HG03135 (cell line): ENCODE data around the gene MANF.
"Not testable (repeated sequence)": the region's sequence is repeated elsewhere in the genome, so short reads cannot be mapped to it uniquely, and the experiment has no call there.

ENCODE experiments used
- ATAC-seq: cut with Tn5 transposase; IDR thresholded peaks from one replicate; pipeline ENCODE4 v1.9.1; 2021; ENCODE audit warnings: mild to moderate bottlenecking, moderate library complexity; ENCODE audit not compliant: unreplicated experiment

The MANF gene

DNA sequence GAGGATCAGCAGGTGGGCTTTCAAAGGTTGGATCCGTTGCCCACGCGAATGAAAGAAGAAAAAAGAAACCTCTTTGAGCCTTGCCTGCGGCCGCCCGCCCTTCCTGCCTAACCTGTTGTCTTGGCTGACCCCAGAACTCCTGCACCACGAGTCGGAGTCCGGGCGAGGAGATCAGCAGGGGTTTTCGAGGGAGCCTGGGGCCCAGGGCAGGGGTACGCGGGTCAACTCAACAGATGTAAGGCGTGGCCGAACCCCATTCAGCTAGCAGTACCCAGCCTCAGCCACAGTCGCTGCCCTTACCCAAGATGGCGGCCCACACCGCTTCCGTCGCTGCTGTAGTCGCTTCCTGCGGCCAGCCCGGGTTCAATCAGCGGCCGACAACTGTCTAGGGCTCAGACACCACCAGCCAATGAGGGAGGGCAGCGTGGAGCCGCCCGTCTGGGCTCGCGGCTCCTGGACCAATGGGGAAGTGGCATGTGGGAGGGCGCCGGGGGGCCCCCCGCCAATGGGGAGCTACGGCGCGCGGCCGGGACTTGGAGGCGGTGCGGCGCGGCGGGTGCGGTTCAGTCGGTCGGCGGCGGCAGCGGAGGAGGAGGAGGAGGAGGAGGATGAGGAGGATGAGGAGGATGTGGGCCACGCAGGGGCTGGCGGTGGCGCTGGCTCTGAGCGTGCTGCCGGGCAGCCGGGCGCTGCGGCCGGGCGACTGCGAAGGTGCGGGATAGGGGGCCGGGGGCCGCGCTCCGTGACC lies at the start of gene MANF:
MANF (plus strand) TSS at position 566 of the 748 bp plus-strand sequence; CDS start at position 618, 52 bp downstream.
- peak; percentile 92 for ATAC-seq

DNA sequence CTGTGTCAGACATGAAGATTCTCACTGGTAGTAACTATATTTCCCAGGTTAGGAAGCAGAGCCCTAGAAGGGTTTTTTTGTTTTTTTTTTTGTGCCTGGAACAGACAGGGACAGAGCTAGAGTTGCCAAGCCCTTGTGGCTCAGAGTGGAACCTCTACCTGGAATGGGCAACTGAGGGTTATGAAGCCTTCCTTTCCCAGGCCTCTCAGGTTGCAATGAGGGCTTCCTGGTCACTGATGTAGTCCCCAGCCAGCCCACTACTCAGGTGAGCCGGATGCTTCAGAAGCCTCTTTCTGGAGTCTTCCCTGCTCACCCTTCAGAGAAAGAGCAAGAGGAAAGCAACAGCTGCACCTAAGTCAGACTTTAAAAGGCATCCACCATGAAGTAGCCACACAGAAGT lies 48.8 kb upstream of the MANF start:
- ATAC-seq: no peak

DNA sequence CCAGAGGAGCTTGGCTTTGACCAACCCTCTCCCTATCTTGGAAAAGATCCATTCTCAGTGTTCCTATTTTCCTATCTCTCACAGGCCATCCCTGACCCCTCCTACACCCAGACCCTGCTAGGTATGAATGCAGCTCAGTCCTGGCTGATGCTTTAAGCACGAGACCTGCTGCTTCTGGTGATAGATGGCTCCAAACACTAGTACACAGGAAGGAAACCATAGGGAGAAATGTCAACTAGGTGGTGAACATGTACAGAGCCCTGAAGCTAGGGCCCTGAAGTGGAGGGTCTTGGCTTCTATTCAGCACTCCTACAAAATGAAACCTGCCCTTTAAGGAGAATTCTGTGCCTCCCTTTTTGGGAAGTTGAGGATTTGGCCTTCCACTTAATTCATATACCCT lies 47.4 kb upstream of the MANF start:
- no peak for ATAC-seq

DNA sequence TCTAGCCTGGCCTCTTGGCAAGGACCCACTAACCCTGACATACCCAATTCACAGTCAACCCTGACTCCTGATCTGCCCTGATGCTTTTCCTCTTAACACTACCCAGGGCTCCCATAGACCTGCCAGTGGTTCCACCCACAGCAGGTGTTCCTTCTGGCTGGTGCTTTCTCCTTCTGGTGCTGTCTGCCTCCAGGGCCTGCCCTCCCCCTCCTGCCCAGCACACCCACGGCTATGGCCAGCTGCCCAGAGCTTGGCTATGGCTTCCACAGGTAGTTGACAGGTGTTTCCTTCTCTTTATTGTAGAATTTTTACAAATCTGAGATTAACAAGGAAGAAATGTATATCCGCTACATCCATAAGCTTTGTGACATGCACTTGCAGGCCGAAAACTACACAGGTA lies 46.5 kb upstream of the MANF start:
- no peak for ATAC-seq

DNA sequence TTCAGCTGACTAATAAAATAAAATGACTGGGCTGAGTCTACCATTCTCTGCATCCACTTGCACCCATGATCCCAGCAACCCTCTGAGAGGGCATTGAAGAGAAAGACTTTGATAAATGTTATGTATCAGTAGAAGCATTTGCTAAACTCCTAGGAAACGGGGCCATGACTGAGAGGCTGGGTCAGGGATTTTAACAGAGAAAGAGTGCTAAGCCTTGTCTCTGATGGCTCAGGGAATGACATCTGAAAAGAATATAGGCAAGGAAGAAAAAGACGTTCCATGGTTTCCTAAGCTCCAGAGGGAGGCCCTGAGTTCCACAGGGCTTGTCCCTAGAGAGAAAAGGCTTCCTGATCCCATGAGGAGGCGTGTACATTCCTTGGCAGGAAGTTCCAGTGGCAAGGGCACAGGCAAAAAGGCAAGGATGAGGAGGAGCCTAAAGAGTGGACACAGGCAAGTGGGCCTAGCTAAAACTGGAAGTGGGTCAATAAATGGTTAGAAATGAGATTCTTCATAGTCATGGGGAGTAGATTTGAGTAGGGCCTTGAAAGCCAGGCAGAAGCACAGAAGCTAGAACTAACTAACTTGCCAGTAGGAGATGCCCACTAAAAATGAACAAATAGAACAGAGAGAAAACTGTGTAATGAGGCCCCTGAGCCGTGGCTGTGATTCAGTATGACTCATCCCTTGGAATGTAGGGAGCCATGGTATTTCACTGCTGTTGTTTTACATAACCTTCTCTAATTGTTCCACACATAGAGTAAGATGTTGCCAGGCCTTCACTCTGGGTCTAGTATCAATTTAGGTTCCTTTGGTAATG lies 44.9 kb upstream of the MANF start:
- ATAC-seq: no peak

DNA sequence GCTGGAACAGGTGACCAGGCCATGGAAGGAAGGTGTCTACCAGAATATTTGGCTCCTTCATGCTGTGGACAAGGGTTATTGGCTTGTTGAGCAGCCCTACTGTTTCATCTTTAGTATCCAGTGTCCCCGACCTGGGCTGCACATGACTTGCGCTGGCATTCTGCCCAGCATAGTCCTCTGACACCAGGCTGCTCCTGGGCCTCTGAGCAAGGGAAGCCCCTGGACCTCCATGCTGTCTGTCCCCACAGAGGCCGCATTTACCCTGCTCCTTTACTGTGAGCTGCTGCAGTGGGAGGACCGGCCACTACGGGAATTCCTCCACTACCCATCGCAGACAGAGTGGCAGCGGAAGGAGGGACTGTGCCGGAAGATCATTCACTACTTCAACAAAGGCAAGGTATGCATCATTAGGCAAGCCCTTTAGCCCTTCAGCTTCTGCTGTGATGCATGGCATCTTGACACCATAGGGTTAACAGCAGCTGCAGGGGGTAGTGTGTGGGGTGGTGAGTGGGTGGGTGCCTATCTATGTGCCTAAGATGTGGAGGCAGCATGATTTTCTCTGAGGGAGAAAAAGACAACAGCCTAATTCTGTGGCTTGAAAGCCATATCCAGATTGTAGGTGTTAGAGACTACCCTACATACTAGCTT lies 44.0 kb upstream of the MANF start:
- ATAC-seq: no peak

DNA sequence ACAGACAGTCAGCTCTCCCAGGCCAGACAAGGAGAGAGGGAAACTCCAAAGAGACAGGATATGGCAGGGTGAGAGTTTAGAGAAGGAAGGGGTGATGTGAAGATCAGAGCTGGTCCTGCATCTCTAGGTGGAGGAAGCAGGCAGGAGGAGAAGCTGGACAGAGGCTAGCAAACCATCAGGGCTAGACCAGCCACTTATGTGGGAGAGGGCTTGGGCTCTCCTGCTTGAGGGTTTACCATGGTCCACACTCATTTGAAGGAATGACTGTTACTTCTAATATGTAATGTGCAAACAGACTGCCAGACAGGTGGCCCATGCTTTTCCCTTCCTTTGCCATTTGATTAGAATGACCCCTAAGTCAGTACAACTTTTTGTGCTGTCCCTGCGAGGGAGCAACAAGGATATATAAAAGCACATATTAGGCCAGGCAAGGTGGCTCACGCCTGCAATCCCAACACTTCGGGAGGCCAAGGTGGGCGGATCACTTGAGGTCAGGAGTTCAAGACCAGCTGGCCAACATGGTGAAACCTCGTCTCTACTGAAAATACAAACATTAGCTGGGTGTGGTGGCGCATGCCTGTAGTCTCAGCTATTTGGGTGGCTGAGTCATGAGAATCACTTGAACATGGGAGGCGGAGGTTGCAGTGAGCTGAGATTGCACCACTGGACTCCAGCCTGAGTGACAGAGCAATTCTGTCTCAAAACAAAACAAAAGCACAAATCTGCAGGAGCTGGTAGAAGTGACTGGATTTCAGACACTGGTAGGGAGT lies 41.0 kb upstream of the MANF start:
- ATAC-seq: no peak

DNA sequence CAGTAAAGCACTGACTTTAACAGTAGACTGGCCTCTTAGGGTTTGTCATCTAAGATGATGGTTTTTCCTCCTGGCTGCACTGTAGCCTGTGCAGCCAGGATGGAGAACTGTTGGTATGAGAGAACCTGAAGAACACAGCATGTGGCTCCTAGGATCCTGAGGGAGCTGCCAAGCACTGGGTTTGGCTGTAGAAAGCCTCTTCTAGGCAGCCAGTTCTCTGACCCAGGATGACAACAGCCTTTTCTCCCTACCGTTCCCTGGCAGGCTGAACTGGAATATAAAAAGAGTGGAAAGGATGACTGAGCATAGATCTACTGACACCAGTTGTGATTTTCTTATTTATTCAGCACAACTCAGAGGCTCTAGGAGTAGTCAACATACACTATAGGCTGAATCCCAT lies 34.3 kb upstream of the MANF start:
- no peak for ATAC-seq

DNA sequence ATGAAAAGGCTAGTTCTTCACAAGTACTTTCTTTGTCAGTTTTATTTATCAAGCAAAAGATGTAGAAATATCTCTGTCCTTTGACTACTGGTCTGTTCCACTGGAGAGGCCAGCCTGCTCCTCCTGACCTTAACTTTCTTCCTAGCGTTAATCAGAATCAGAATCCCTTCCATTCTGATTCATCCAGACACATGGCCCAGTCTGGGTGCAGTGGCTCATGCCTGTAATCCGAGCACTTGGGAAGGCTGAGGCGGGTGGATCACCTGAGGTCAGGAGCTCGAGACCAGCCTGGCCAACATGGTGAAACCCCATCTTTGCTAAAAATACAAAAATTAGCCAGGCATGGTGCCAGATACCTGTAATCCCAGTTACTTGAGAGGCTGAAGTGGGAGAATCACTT lies 32.0 kb upstream of the MANF start:
- no peak for ATAC-seq

DNA sequence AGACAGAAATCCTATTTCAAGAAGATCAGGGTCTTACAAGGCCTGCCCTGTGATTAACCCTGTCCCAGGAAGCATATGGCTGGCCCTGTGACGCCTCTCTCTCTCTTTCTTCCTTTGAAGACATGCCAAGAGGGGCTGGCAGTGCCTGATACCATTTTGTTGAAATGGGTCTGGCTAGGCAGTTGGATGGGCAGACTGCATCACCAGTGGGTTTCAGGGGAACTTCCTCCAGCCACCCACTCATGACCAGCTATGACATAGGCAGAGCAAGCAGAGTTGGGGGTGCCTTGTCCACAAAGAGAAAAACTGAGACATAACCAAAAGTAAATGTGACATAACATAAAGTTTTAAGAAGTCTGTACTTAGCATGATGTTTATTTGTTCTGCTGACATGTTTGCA lies 31.4 kb upstream of the MANF start:
- ATAC-seq: no peak

DNA sequence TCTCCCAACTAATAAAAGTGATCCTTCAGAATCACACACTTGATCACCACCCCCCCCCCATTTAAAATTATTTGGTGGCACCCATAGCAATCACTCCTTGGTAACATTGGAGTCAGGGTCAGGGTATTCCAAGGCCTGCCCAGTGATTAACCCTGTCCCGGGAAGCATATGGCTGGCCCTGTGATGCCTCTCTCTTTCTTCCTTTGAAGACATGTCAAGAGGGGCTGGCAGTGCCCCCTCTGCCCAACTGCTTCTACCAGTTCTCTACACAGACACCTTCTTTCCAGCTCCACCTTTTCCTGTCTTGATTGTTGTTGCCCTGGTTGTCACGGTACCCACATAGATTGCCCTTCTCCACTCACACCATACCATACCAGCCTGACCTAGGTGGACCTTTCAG lies 30.9 kb upstream of the MANF start:
- ATAC-seq: no peak

DNA sequence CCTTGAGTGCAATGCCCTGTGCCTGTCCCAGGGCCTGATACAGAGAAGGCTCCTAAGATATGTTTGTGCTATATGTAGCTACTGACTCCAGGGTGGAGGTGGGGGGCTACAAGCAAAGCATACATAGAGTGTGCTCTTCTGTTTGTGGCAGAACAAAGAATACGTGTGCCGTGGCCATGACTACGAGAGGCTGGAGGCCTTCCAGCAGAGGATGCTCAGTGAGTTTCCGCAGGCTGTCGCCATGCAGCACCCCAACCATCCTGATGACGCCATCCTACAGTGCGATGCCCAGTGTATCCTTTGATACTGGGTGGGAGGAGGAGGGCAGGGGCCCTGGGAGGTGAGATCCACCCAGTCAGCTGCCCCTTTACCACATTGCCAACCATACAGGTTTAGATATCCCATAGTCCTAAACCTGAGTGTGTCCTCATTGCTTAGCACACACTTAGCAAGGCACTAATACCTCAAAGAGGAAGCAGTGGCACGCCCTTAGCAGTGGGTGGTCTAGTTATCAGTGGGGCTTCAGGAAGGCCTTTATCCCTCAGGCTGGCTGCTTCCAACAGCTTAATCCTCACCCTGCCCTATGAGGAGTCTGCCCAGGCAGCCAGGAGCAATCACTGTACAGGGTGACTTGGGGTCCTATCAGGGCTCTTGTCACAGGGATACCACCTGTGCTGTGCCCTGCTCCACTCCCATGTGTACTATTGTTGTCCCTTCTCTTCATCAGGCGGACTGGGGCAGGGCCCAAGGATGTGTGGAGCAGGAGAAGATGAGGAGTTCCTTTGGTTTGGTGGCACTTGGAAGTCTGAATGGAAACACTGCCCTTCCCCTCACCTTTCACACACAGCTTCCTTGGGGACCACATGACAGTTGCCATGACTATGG lies 30.1 kb upstream of the MANF start:
- no peak for ATAC-seq

DNA sequence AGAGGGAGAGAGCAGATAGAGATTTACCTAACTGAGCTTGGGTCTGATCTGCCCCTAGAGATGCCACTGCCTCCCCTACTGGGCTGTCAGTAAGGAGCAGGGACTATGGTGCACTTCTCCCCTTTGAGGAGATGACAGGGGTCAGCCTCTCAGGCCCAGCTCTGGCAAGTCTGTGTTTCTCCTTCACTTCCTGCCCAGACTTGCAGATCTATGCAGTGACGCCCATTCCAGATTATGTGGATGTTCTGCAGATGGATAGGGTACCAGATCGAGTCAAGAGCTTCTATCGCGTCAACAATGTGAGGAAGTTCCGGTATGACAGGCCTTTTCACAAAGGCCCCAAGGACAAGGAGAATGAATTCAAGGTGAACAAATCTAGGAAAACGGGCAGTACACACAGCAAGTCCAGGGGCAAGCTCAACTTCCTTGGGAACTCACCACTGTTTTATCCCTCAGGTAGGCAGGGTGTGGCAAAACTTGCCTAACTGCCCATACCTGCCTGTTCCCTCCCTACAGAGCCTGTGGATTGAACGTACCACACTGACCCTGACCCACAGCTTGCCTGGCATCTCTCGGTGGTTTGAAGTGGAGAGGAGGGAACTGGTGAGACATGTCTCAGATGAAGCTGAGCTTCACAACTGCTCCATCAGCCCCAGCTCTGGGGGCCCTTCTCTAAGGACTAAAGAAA lies 29.1 kb upstream of the MANF start:
- no peak for ATAC-seq

DNA sequence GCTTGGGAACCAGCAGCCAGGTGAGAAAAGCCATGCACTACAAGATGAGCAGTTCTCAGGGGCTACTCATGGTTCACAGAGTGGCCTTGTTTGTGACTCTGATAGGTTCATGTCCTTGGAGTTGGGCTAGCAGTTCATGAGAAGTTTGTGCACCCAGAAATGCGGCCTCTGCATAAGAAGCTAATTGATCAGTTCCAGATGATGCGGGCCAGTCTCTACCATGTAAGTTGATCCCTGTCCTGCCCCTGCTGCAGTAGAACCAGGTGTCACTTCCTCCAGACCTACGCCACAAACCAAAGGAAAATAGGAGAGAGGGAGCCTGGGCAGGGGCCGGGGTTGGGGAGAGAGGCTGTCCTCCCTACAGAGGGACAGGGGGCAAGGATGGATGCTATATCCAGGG lies 27.2 kb upstream of the MANF start:
- no peak for ATAC-seq

DNA sequence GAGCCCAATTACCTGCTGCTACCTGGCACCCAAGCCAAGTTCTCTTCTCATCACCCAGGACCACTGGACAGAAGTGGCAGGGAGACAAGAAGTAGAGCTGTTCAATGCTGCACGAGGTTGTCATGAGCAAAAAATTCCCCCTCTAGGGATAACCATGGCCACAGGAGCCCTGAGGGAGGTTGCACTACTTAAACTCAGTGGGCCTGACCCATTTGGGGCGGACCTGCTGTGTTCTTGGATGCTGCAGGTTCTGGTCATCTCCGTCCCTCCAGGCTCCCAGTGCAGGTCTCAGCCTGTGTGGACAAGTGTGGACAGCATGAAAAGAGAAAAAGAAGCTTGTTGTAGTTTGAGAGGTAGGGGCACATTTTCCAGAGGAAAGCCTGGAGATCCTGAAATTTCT lies 26.1 kb upstream of the MANF start:
- ATAC-seq: no peak

DNA sequence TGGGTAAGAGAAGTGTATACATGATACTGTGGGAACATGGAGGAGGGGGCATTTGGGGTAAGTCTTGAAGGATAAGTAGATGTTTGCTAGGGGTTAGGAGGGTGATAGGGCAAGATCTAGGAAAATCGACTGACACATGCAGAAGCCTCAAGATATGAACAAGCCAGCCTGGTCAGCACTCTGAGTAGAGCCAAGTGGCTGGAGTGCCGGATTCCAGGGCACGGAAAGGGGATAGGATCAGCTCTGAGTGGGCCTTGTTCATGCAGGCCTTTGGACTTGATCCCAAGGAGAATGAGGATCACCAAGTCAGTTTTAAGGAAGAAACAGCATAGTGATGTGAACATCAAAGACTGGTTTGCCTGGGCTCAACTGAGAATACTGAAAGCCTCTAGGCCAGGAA lies 24.3 kb upstream of the MANF start:
- ATAC-seq: no peak

DNA sequence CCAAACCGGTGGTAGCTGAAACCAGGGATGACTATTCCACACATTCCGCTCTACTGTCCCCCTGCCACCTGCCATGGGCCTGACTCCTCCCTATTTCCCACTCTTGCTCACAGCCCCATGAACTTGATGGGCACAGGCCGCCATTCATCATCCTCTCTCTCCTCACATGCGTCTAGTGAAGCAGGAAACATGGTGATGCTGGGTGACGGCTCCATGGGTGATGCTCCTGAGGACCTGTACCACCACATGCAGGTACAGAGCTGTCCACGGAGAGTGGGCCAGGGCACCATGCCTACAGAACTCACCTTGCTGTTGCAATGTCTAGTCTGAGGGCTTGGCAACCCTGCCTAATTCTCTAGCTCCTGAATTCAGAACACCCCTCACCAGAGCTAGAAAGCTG lies 23.3 kb upstream of the MANF start:
- no peak for ATAC-seq

DNA sequence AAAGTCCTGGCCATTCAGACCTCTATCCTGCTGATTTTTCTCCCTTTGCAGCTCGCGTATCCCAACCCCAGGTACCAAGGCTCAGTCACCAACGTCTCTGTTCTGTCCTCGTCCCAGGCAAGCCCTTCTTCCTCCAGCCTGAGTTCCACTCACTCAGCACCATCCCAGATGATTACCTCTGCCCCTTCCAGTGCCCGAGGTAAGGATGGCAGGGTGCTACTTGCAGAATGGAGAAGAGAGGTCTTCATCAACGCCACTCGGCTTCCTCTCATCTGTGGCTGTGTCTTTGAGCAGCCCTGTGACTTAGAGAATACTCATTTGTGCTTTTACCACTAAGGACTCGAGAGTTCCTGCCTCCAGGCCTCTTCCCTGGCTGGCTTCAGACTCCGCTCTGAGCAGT lies 22.6 kb upstream of the MANF start:
- ATAC-seq: no peak

DNA sequence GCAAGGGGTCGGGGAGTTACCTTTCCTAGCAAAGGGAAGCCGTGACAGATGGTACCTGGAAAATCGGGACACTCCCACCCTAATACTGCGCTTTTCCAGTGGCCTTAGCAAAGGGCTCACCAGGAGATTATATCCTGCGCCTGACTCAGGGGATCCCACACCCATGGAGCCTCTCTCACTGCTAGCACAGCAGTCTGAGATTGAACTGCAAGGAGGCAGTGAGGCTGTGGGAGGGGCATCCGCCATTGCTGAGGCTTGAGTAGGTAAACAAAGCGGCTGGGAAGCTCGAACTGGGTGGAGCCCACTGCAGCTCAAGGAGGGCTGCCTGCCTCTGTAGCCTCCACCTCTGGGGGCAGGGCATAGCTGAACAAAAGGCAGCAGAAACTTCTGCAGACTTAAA lies 16.8 kb upstream of the MANF start:
- not testable (repeated sequence) for ATAC-seq
